Measurements from ENCODE around the gene CLDN4. TPM values are rescaled to one million over a fixed set of nuclear protein-coding genes. Genes with fewer than 3 reads are reported as not detected.

Gene CLDN4
- total RNA-seq, result 93.7 and 98.1 TPM in 2 replicates

GRCh38 chr7:73830681-73831583 is at the start of gene CLDN4:
TSS of gene CLDN4 (plus strand) at chr7:73830996. CDS start at chr7:73831202, 206 bp downstream.

GRCh38 chr7:73842067-73842976 is 11.5 kb downstream of the CLDN4 start, which contains the start of gene METTL27:
TSS of gene METTL27 (minus strand) at chr7:73842516. CDS start at chr7:73842140, 376 bp downstream.

GRCh38 chr7:73860859-73861258 is 30.1 kb downstream of the CLDN4 start, which contains the start of gene TMEM270:
TSS of gene TMEM270 (plus strand) at chr7:73861159. CDS start at chr7:73861195, 36 bp downstream.

Other genes with a start within 250 kb of the CLDN4 start
- 0.25 TPM in 1 of 2 replicates, not detected in the other for gene MLXIPL, start 206.5 kb upstream of the CLDN4 start, total RNA-seq
- 1.8 and 8.5 TPM in 2 replicates for gene VPS37D, start 163.2 kb upstream of the CLDN4 start, total RNA-seq
- gene DNAJC30, start 147.5 kb upstream of the CLDN4 start, total RNA-seq, result 7.2 and 7.7 TPM in 2 replicates
- gene BUD23, start 147.4 kb upstream of the CLDN4 start, total RNA-seq, result 62.2 and 90.3 TPM in 2 replicates
- gene STX1A, start 111.3 kb upstream of the CLDN4 start, total RNA-seq, result 19.5 and 23.8 TPM in 2 replicates
- gene ABHD11, start 92.2 kb upstream of the CLDN4 start, total RNA-seq, result 29.2 and 38.9 TPM in 2 replicates
- gene CLDN3, start 60.7 kb upstream of the CLDN4 start, total RNA-seq, result 4.4 and 18.4 TPM in 2 replicates
- gene METTL27, start 11.5 kb downstream of the CLDN4 start, total RNA-seq, result 10.8 and 28.3 TPM in 2 replicates
- not detected in 2 replicates for gene TMEM270, start 30.2 kb downstream of the CLDN4 start, total RNA-seq
- gene ELN, start 197.2 kb downstream of the CLDN4 start, total RNA-seq, result 0.38 TPM in 1 of 2 replicates, not detected in the other